SK-N-DZ (cell line): ENCODE results near the gene MTAP. TPM values are rescaled to one million over a fixed set of nuclear protein-coding genes. Genes with fewer than 3 reads are reported as not detected.
A peak's percentile ranks its signal among the peaks of the same experiment; 100 is the strongest.

Experiments used
- DNase-seq: peaks from one replicate; pipeline ENCODE4 v3.0.0-alpha.2; 2015; ENCODE audit warnings: low spot score
- polyA plus RNA-seq, 2 experiments: library from polyadenylated mRNA; depleted of rRNA; stranded (reverse); fragments of >200 nt; gene quantifications; 2 replicates each; pipeline ENCODE4 v1.2.3, GENCODE V29; 2014

Gene MTAP
- polyA plus RNA-seq (2014; cell fraction: cytosol; rRNA removed) = 14.9 and 20.7 TPM in 2 replicates
- polyA plus RNA-seq (2014; cell fraction: nucleus; rRNA removed) = 6.3 and 6.9 TPM in 2 replicates

DNA sequence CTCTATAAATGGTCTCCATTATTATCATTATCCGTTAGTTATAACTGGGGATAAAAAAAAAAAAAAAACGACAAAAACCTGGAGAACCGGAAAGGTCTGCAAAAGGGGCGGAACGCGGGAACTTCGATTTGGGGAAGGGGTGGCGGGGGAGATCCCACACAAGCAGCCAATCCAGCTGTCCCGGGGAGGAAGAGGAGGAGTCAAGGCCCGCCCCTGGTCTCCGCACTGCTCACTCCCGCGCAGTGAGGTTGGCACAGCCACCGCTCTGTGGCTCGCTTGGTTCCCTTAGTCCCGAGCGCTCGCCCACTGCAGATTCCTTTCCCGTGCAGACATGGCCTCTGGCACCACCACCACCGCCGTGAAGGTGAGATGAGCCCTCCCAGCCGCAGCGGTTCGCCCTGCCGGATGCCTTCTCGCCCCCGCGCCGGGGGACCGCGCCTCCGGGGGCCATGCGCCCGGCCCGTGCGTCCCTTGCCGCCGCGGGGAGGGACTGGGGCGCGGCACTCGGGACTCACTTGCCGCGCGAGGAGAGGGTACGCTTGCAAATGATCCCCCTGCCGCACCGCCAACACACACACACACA is at the start of gene MTAP:
TSS of gene MTAP (plus strand) at position 219 of the 583 bp plus-strand sequence. CDS start at position 332, 113 bp downstream.
- DNase-seq = peak; percentile 76

GRCh38 chr9:21753523-21753922 is 48.9 kb upstream of the MTAP start:
- DNase-seq = no peak

DNA sequence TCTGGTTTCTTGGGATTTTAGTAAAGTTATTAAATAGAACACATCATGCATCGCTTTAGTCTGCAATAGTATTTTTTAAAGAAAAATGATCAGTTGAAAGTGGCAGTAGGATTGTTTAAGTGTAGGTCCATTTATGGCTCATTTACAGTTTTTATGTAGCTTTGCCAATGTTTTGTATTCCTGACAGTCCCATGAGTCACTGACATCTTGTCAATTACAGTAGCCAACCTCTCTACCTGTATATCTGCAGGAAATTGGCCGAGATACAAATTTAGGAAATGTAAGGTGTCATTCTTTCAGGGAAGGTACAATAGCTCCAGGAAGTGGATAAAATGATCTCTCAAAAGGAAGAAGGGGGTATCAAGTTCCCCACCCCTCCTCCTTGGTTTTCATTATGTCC is 47.7 kb upstream of the MTAP start:
- no peak for DNase-seq

- DNase-seq = no peak
Measured at GRCh38 chr9:21758540-21758939, 43.9 kb upstream of the MTAP start.

DNA sequence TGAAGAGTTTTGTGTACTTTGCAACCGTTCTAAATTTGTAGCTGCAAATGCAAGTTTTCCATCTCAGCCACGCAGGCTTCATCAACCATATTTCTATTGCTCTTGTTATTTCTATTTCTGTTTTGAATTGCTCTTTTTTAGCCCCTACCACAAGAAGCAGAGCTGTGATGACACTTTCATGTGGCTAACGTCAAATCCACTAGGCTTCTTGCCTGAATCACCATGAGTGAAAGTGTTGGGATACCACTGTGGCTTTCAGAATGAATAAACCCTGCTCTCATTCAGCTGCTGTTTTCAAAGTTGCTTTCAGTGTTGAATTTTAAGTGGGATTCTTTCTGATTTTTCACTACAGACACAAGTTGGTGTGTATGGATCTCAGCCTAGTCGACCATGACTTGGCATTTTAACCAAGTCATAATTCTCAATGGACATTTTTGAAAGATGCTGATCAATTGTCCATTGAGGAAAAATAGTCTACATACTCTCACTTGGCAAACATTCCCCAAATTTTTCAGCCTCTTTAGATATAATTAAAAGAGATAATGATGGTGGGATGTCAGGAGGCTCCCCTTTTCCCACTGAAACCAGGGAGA is 41.0 kb upstream of the MTAP start:
- no peak for DNase-seq

DNA sequence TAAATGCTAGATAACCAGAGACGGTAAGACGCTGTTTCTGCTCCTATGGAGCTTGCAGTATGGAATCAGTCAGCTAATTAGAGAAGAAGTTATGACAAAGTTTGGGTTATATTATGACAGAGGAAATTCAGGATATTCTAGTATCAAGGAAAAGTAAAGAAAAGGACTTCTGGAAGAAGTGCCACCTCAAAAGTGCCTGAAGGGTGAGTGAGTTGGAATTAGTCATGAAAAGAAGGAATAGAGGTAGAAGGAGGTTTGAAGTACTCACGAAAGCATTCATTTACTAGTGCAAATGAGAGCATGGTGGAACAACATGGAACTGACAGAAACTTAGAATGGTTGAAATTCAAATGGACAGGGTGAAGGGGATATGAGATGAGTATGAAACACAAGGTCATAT is 40.4 kb upstream of the MTAP start:
- no peak for DNase-seq

DNA sequence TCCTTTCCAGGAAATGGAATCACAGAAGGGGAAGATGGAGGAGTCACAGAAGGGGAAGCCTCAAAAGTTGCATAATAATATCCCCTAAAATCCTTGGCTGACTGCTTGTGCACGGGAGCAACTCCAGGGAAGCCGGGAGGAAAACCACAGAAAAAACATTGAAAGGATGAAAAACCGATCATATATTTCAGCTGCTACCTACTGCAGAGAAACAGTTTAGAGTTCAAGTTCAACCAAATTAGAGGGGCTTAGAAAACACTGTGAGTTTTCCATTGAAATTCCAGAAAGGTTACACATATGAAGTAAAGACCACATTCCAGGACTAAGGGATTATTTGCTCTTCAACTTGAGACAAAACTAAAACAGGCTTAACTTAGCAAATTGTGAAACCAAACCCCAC is 37.6 kb upstream of the MTAP start:
- no peak for DNase-seq

GRCh38 chr9:21766096-21766495 is 36.3 kb upstream of the MTAP start:
- DNase-seq = no peak

GRCh38 chr9:21770871-21771560 is 31.4 kb upstream of the MTAP start:
- no peak for DNase-seq

GRCh38 chr9:21777701-21778100 is 24.7 kb upstream of the MTAP start:
- no peak for DNase-seq

GRCh38 chr9:21778304-21778703 is 24.1 kb upstream of the MTAP start:
- DNase-seq = no peak

DNA sequence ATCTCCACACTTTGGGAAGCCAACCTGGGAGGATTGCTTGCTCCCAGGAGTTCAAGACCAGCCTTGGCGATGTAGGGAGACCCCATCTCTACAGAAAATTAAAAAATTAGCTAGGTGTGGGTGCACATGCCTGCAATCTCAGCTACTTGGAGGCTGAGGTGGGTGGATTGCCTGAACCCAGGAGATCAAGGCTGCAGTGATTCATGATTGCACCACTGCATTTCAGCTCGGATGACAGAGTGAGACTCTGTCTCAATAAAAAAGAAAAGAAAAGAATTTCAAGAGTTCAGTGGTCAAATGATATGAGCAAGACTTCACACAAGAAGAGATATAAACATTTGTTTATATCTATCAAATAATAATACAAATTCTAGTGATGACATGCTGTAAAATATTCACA is 23.0 kb upstream of the MTAP start:
- no peak for DNase-seq

DNA sequence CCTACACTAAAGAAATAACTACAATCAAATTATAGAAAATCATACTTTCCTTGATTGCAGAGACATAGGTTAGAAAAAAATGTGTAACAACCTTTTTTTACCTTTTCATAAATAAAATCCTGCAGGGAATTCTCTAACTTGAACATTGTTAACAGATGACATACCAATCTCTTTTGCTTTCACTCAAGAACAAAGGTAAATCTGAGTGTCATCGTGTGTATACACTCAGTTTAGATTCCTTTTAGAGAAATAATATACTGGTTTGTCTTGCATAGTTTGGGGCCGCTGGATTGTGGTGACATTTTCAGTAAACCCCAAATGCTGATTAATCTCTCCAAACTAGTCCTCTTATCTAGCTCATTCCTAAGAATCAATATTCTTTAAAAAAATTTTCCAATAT is 20.8 kb upstream of the MTAP start:
- DNase-seq = no peak

DNA sequence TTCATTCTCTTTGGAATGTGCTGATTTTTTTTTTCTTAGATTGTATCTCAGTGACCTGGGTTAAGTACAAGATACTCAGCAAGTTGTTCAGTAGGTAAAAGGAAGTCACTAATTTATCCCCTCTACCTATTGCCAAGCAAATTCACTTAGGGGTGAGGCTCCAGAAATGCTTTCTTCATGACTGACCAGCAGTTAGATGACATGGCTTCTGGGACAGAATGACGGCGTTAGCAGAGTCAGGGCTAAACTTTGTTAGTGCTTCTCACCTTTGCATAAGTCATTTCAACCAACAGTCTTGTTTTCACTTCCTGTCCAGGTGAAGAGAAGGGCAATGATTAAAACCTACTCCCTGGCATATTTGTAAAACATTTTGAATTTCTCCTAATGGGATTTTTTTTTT is 20.2 kb upstream of the MTAP start:
- no peak for DNase-seq

DNA sequence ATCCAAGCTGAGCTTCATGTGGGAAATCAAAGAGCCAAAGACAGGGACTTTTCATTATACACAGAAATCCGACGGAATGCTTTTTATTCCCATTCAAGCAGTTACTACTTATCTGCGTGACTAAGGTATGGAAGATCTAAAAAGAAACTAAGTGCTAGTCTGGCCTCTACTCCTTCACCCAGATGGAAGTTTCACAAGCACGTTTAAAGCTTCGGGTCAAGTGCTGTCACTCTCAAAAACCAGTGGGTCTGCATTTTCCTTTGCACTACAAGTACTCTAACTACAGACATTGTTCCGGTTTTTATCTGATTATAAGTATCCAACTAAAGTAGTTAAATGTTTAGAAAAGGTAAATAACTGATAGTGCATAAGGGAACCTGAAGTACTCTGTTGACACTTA is 13.7 kb upstream of the MTAP start:
- no peak for DNase-seq

GRCh38 chr9:21789541-21790037 is 12.8 kb upstream of the MTAP start:
- DNase-seq = peak; percentile 40

- DNase-seq = no peak
Measured at GRCh38 chr9:21795483-21795882, 7.0 kb upstream of the MTAP start.

DNA sequence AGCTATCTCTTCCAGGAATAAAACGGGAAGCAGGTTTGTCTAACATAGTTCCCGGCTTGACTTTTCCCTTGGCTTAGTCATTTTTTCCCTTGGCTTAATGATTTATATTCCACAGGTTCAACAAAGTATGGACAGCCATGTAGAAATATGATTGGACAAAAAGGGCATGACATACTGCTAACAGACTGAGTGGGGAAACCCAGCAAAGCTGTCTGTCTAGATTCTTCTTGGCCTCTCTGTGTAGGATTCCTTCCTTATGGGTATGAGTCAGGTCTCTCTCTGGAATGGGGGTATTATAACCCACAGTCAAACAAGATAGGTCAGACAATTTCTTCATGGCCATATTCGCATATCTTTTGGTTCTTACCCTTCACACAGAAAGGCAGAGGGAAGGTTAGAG is 5.7 kb upstream of the MTAP start:
- DNase-seq = no peak

DNA sequence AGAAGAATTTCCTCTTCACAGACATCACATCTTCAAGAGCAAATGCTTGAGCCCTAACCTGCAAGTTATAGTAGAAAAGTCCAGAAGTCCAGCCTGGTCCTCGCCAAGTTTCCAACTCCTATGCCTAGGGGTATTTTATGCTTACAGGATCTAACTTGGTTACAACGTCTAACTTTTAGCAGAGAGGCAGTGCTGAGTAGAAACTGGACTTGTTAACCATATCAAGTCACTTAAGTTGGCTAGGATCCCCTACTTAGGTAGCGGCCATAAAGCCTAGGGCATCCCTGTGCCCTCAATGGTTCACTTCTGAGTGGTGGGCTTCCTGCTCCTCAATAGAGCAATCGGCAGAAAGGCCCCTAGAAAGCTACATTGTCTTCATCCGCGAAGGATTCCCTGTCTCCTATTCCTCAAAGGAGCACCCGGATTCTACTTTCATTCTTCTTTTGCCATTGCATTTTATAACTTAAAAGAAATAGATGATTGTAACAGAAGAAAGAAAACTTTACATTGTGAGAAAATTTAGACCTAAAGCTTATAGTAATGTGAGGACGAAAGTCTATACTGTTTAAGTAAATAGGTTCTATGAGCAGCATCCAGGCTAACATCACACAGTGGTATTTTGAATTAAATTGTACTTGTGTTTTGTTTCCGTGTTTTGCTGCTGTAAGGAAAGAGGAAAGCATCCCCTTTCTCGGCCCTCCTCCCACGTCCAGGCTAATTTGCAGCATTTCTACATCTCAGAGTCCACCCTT is 1.3 kb upstream of the MTAP start:
- DNase-seq = no peak

GRCh38 chr9:21801683-21802417 is 586 bp upstream of the MTAP start:
- peak; percentile 52 for DNase-seq

GRCh38 chr9:21803649-21804048 is 1.2 kb downstream of the MTAP start:
- DNase-seq = no peak
